Pulmonary artery endothelial cell (primary cell): ENCODE data around the gene SNURF. TPM values are rescaled to one million over a fixed set of nuclear protein-coding genes. Genes with fewer than 3 reads are reported as not detected.
"Not testable (repeated sequence)": the region's sequence is repeated elsewhere in the genome, so short reads cannot be mapped to it uniquely, and the experiment has no call there.

Experiments used
- DNase-seq: peaks from one replicate; pipeline ENCODE4 v3.0.0-alpha.2; 2011; ENCODE audit warnings: low read depth, low spot score
- total RNA-seq: library from RNA; depleted of rRNA; stranded (reverse); fragments of >200 nt; gene quantifications from 2 replicates; pipeline ENCODE4 v1.2.3, GENCODE V29; 2014

Gene SNURF
- total RNA-seq, 1 donor from 2014 or later, result 10.4 TPM

GRCh38 chr15:24966364-24967103 lies 11.7 kb downstream of the SNURF start:
- no peak for DNase-seq

- DNase-seq, result no peak
Observed at GRCh38 chr15:24971052-24971451, 16.3 kb downstream of the SNURF start.

GRCh38 chr15:24971772-24972171 lies 17.0 kb downstream of the SNURF start:
- DNase-seq, result no peak

- not testable (repeated sequence) for DNase-seq
Observed at GRCh38 chr15:24972707-24973106, 17.9 kb downstream of the SNURF start.

GRCh38 chr15:24976932-24977331 lies 22.1 kb downstream of the SNURF start:
- DNase-seq, result no peak

- DNase-seq, result no peak
Observed at GRCh38 chr15:24977686-24978085, 22.9 kb downstream of the SNURF start.

GRCh38 chr15:24985224-24985623 lies 30.4 kb downstream of the SNURF start:
- DNase-seq, result no peak

- DNase-seq, result no peak
Observed at GRCh38 chr15:24986653-24987052, 31.9 kb downstream of the SNURF start.

Other genes starting within 250 kb of the SNURF start
- gene SNRPN, start within 50 bp of the SNURF start, total RNA-seq, result 82.1 and 98.3 TPM in 2 replicates